GM21360 (cell line): Measurements from ENCODE around the gene SIGMAR1.
"Not testable (repeated sequence)": the region's sequence is repeated elsewhere in the genome, so short reads cannot be mapped to it uniquely, and the experiment has no call there.

ENCODE experiments used
- ATAC-seq: cut with Tn5 transposase; IDR thresholded peaks from one replicate; pipeline ENCODE4 v1.9.1; 2021; ENCODE audit warnings: mild to moderate bottlenecking, moderate library complexity; ENCODE audit not compliant: unreplicated experiment

Gene SIGMAR1

DNA sequence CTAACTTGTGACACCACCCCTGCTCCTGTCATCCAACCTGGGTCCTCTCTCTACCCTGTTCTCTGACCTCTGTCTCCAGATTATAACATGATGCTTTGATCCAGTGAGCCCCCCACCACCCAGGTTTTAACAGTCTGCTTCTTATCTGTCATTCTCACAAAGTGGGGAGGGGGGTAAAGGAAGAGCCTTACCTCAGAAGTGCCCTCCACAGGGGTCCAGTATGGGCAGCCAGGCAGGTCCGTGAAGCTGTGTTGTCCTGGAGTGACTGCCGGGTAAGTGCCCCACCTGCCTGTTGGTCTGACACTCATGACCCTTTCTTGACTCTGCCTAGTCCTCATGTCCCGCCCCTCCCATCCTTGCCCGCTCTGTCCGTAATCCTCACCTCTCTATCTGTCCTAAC, 17.8 kb upstream of the SIGMAR1 start:
- ATAC-seq = no peak

DNA sequence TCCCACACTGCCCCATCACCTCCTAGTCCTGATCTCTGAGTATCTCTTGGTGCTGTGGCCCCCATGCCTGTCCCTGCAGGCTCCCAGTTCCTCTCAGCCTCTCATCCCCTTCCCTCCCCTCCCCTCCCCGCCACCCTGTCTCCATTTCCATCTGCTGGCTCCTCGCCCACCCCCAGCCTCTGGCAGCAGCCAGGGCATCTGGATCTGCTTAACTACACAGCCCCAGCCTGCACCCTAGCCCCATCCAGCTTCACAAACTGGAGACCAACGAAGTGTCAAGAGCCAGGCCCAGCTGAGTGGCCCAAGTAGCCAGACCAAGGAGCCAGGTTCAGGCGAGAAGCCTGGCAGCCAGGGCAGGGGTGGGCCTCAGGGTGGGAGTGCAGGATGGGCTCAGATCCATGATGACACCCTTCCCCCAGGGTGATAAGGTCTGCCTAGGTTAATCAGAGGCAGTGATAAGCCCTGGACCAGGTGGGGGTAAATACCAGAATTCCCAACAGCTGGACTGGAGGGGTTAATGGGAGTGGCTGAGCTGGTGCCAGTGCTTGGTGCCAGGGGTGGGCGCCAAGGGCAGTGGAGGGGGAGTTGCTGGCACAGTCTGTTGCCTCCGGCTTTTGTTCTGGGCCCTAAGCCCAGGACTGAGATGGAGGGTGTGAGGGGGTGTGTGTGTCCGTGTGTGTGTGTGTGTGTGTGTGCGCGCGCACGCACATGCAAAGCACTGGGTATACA, 16.9 kb upstream of the SIGMAR1 start:
- ATAC-seq = no peak

DNA sequence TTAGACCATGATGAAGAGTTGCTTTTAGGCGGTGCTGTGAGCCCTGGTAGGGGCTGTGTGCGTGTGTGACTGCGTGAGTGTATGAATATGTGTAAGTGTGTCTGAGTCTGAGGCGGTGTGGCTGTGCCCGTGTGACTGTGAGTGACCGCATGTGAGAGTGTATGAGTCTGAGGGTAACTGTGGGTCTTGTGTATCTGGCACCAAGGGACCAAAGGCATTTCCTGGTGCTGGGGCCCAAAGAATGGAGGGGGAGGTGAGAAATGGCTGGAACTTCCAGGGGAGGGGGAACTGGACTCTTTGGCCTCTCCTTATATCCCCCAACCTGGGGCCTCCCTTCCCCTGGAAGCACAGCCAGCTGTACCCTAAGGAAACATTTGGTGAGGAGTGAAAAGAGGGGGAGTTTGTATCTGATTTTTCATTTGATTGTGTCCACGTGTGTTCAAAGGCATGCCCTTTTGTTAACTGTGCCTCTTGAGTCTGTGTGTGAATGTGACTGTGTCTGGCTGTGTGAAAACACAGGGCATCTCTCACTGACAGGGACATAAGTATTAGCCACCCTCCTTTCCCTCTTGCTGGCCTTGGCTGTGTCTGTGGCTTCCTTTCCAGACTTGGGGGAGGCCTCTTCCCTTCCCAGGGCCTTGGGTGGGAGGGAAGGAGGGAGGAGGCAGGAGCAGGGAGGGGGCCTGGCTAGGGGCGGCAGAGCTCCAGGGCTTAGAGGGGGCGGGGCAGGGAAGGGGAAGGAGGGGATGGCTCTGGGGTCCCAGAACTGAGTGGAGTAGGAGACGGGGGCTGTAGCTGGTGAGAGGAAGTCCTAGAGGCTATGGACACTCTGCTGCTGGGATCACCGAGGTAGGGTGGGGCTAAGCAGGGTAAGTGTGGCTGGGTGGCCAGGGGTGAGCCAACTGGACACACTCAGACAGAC, 15.8 kb upstream of the SIGMAR1 start:
- ATAC-seq = no peak

DNA sequence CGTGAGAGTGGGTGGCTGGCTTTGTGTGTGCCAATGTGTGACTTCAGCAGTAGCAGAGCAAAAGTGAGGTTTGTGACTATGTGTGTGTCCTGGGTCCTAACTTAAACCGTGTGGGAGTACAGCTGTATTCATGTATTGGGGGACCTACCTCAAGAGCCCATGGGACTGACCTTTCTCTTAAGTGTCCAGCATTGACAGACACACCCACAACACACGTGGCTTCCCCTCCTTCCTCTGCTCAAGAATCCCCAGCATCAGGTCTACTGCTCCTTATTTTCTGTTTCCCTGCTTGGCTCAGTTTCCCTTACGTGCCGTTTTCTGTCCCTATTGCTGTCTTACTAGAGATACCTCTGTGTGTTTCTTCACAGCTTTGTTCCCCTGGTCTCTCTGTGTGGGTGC, 15.0 kb upstream of the SIGMAR1 start:
- no peak for ATAC-seq

DNA sequence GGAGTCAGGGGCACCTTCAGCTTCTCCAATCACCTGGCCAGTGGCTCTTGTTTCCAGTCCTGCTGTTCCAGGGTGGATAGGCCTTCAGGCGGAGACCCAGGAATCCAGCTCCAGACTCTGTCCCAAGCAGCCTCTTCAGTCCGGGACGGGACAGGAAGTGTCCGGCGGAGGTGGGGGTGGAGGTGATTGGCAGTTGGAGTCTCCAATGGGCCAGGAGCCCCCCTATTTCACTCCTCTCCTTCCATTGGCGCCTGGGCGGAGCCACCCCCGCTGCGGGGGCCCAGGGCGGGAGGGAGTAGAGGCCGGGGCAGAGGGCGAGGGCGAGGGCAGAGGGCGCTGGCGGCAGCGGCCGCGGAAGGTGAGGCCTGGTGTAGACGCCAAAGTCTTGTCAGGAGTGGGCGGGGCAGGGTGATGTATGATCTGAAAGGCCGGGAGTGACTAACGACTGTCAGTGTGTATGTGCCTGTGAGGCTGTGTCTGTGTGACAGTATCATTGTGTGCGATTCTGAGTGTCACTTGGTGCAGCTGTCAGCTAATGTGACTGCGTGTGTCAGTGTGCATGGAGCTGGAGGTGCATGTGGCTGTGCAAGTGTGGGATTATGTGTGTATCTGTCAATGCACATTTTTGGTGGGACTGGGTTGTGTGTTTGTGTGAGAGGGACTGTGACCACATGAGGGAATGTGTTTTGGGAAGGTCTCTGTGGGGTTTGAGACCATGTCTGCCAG, 14.5 kb upstream of the SIGMAR1 start, which contains the start of gene IL11RA:
IL11RA (plus strand) TSS at position 310 of the 726 bp plus-strand sequence. CDS start 3,033 bp downstream, outside the sequence.
- ATAC-seq = no peak

DNA sequence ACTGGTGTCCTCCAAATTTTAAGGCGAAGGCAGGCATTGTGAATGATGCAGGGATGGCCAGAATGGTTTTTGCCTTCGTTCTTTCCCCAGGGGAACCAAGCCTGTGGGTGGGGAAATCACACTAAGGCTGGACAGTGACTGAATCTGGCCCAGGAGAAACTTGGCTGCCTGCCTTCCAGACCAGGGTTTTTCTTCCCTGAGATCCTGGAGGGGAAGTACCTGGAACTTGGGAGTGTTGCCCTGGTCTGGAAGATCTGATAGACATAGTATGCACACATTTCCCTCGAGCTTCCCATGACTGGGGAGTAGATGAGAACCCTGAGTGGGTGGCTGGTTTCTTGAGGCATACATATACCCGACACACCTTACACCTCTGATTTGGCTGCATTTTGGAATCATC, 13.7 kb upstream of the SIGMAR1 start:
- no peak for ATAC-seq

DNA sequence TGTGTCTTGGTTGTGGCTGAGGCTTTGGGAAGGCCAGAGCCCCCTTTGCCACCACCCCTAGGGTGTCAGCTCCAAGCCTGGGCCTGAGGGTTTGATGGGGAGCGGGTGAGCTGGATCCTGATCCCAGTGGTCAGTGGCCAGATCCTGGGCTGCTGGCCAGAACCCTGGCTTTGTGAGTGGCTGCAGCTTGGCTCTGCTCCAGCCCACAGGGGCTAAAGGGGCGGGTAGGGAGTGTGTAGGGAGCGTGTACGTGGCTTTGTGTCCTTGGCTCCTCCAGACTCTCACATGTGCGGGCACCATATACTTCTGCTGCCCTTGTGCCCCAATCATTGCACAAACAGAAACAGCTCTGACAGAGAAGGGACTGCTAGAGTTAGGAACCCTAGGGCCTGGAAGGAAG, 13.2 kb upstream of the SIGMAR1 start:
- no peak for ATAC-seq

DNA sequence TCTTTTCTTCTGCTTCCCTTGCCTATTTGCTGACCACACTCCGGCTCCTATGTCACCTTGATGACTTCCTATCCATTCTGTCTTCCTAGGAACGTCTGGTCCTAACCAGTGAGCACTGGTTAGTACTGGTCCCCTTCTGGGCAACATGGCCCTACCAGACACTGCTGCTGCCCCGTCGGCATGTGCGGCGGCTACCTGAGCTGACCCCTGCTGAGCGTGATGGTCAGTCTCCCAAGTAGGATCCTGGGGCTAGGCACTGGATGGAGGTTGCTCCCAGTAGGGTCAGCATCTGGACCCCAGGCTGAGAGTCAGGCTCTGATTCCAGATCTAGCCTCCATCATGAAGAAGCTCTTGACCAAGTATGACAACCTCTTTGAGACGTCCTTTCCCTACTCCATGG, 11.1 kb upstream of the SIGMAR1 start:
- no peak for ATAC-seq

DNA sequence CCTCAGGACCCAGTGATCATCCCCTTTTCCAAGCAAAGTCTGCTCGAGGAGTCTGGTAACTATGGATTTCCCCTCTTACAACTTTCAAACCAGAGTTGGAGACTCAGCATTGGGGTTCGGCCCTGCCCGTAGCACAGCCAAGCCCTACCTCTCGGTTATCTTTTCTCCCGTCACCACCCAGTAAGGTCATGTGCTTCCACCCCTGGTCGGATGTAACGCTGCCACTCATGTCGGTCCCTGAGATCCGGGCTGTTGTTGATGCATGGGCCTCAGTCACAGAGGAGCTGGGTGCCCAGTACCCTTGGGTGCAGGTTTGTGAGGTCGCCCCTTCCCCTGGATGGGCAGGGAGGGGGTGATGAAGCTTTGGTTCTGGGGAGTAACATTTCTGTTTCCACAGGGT, 10.1 kb upstream of the SIGMAR1 start:
- no peak for ATAC-seq

DNA sequence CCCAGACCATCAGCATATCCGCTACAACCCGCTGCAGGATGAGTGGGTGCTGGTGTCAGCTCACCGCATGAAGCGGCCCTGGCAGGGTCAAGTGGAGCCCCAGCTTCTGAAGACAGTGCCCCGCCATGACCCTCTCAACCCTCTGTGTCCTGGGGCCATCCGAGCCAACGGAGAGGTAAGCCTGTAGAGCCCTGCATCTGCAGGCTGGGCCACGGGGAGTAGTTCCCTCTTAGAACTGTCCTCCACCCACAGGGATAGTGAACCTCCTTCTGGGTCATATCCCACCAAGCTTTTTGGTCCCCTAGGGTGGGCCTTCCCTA, 9.5 kb upstream of the SIGMAR1 start:
- ATAC-seq = no peak

DNA sequence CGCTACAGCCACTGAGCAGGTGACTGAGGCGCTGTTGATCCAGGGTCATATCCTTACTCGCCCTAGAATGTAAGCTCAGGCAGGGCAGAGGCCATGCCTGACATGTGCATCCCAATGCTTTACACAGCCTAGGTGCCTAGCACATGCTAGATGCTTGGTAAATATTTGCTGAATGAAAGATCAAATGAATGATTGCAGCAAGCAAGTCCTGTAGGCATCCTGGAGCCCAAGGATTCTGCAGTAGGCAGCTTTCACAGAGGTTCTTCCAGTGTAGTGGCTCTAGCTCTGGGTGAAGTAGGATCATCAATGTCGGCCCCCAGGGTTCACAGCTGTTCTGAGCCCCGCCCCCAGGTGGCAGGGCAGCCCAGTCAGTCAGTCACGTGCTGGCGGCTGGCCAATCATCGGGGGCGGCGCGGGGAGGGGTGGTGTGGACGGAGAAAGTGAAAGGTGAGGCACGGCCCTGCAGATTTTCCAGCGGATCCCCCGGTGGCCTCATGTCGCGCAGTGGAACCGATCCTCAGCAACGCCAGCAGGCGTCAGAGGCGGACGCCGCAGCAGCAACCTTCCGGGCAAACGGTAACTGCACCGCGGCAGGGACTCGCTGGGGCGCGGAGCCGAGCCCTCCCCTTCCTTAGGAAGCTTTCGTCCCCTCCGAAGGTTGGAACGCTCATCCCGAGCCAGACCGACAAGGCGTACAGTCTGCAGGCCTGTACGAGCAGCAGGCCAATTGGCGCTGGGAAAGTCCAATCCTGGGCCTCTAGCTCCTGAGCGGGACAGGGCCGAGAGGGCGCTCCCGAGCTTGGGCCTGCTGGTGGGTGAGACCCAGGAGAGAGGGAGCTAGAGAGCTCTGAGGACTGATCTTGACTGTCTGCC, 8.9 kb upstream of the SIGMAR1 start, which contains the start of gene GALT:
GALT (plus strand) TSS at position 465 of the 873 bp plus-strand sequence; CDS start at position 495, 30 bp downstream.
- peak; percentile 85 for ATAC-seq

DNA sequence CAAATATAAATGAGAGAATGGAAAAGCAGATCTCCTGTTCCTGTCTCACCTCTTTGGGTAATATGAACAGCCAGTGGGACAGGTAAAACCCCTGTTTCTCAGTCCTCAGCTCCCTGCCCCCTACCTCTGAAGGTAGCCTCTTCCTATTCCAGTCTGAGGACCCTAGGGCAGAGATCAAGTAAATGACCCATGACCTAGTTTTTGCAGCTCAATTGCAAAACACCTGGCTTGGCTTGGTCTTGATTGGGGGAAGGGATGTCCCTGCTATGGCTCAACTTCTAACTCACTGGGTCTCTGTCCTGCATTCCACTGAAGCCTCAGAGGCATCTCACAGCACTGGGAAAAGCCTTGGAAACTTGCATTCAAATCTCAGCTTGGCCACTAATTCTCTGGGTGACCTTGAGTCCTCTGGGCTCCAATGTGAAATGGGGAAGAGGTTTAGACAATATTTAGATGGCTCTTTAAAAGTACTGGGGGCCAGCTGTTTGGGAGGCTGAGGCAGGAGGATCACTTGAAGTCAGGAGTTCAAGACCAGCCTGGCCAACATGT, 7.3 kb upstream of the SIGMAR1 start:
- no peak for ATAC-seq

DNA sequence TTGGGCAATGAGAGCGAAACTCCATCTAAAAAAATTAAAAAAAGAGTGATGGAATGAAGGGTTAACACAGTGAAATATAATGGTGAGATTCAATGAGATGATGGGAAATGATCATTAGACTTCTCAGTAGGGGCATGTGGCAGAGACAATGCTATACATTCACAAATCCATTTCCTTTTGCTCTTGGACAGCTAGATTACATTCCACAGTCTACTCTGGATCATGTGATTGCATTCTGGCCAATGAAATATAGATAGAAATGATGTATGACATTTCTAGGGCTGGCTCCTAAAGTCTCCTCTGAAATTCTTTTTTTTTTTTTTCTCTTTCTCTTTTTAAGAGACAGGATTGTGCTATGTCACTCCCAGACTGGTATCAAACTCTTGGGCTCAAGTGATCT, 5.1 kb upstream of the SIGMAR1 start:
- ATAC-seq = no peak

DNA sequence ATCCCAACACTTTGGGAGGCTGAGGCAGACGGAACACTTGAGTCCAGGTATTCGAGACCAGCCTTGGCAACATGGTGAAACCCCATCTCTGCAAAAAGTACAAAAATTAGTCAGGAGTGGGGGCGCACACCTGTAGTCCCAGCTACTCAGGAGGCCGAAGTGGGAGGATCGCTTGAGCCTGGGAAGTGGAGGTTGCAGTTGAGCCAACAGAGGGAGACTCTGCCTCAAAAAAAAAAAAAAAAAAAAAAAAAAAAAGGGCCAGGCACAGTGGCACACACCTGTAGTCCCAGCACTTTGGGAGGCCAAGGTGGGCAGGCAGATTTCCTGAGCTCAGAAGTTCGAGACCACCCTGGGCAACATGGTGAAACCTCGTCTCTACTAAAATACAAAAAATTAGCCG, 1.7 kb upstream of the SIGMAR1 start:
- ATAC-seq = not testable (repeated sequence)

DNA sequence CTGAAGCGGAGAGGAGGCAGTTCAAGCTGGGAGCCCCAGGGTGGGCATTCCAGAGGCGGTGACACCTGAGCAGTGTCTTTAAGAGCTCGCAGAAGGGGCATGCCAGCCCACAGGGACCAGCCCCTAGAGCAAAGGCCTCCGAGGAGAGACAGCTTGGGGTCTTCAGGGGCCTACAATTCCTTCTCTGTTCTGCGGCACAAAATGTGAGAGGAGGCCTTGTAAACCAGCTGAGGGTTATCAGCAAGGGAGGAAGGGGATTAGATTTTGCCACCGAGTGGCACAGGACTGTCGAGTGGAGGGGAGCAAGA, 505 bp upstream of the SIGMAR1 start:
- no peak for ATAC-seq

DNA sequence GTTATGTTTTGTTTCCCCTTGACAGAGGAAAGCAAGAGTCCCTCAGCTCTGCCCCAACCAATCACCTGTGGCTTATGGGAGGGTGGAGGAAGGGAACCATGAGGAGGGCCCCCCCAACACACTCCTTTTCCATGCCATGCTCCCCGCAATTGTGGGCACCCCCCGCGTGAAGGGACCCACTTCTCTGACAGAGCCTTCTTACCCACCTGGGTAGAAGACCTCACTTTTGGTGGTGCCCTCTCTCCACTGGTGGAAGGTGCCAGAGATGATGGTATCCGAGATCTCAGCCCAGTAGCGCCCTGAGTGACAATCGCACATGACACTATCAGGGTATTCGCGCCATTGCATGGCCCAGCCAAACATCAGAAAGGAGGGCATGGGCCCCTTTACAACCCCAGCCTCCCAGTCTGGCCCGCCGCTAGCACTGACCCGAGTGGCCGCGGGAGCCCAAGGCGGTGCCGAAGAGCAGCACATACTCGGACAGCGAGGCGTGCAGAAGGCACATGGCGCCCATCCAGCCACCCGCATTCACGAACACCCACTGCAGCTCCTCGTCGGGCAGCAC, 714 bp downstream of the SIGMAR1 start:
- ATAC-seq = no peak

DNA sequence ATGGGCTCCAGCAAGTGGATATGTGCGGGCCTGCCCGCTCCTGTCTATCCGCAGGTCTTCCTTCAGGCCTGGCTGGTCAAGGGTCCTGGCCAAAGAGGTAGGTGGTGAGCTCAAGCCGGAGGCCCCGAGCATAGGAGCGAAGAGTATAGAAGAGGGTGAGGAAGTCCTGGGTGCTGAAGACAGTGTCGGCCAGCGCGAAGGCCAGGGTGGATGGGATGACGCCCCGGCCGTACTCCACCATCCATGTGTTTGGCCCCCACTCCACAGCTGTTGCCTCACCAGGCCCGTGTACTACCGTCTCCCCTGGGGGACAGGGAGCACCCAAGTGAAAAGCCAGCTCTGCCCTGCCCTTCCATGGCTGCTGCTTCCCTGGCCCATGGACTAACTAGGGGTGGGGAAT, 2.0 kb downstream of the SIGMAR1 start:
- ATAC-seq = no peak

DNA sequence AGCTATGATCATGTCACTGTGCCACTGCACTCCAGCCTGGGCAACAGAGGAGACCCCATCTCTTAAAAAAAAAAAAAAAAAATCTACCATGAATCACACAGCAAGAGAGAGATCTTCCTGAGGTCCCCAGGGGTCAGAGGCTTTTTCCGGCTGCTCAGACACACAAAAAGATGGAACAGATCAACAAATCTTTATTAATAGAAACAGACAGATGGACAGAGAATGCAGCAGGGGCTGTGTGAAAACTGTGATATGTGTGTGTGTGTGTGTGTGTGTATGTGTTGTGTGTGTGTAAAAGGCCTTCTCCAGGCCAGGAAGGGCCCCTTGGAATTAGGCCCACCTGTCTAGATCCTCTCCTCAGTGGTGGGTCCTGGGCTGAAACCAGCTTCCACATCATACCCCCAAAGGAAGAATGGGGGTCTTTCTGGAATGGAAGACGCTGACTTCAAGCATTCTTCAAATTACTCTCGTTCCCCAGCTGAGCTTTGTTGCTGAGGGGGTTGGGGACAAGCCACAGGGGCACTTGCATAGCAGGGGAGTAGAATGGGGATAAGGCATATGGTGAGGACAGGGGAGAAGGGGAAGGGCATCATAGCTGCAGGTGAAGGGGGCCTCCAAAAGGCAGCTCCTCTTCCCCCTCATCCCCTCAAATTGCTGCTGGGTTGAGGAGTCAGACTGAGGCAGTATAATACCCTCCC, 2.9 kb downstream of the SIGMAR1 start:
- ATAC-seq = no peak

DNA sequence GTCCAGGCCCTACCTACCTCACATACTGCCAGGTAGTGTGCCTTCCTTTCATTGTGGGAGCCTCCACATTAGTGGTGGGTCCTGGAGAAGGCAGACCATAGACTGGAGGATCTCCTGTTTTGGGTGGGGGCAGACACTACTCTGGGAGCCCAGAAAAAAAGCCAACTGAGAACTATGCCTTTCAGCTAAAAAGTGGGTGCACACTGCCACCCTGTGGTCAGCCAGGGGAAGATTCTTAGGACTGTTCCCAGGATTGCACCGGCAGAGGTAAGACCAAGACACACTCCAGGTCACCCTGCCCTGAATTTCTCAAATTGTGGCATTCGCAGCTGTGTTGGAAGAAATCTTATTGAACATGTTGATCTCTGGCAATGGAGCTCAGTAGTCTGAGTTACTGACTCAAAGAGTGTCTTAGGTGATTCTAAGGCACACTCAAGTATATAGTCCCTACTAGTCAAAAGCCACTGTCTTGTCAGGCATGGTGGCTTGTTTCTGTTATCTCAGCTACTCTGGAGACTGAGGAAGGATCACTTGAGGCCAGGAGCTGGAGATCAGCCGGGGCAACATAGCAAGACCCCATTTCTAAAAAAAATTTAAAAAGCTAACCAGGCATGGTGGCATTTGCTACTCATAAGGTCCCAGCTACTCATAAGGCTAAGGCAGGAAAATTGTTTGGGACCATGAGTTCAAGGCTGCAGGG, 3.6 kb downstream of the SIGMAR1 start:
- ATAC-seq = no peak
